ENCODE results near the gene CELSR2.

DNA sequence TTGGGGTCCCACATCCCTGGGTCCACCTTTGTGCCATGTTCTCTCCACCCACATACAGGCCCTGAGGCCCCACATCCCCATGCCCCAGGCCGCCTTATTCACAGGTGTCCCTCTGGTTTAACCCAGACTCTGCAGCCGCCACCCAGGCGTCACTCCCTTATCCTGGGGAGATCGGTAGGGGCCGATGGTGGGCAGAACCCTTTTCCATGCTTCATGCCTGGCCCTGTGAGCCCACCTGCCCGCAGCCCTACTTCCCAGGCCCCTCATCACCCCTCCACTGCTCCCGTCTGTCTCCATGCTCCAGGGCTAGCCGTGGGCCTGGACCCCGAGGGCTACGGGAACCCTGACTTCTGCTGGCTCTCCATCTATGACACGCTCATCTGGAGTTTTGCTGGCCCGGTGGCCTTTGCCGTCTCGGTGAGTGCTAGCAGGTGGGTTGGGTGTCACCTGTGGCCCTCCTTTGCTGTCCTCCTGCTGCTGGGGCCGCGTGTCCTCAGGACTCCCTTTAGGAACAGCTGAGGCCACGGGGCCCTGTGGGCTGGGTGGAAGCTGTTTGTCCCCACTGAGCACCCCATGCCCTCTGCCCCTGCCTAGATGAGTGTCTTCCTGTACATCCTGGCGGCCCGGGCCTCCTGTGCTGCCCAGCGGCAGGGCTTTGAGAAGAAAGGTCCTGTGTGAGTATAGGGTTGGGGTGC lies 21.4 kb downstream of the CELSR2 start:
- TF ChIP-seq, protein P1, sequence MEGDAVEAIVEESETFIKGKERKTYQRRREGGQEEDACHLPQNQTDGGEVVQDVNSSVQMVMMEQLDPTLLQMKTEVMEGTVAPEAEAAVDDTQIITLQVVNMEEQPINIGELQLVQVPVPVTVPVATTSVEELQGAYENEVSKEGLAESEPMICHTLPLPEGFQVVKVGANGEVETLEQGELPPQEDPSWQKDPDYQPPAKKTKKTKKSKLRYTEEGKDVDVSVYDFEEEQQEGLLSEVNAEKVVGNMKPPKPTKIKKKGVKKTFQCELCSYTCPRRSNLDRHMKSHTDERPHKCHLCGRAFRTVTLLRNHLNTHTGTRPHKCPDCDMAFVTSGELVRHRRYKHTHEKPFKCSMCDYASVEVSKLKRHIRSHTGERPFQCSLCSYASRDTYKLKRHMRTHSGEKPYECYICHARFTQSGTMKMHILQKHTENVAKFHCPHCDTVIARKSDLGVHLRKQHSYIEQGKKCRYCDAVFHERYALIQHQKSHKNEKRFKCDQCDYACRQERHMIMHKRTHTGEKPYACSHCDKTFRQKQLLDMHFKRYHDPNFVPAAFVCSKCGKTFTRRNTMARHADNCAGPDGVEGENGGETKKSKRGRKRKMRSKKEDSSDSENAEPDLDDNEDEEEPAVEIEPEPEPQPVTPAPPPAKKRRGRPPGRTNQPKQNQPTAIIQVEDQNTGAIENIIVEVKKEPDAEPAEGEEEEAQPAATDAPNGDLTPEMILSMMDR (IDR thresholded peaks at IDR 0.05) = no peak
- TF ChIP-seq EZH2 (IDR thresholded peaks at IDR 0.05; ENCODE audit: borderline replicate concordance, insufficient read depth, low read depth, low read length, poor library complexity, severe bottlenecking) = no peak

All from B cell (primary cell).